HG03175 (cell line): Measurements from ENCODE around the gene UBR2.
"Not testable (repeated sequence)": the region's sequence is repeated elsewhere in the genome, so short reads cannot be mapped to it uniquely, and the experiment has no call there.

ENCODE experiments used
- ATAC-seq: cut with Tn5 transposase; IDR thresholded peaks from one replicate; pipeline ENCODE4 v1.9.1; 2021; ENCODE audit warnings: mild to moderate bottlenecking, moderate library complexity; ENCODE audit not compliant: unreplicated experiment

Gene UBR2

DNA sequence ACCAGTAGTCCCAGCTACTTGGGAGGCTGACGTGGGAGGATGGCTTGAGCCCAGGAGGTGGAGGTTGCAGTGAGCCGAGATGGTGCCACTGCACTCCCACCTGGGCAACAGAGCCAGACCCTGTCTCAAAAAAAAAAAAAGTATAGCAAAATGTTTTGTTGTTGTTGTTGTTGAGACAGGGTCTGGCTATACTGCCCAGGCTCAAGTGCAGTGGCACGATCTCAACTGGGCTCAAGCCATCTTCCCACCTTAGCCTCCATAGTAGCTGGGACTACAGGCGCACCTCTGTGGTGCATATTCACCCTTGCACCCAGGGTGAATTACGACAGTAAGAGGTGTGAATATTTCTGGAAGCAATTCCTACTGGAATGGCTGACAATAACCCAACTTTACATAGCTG, 11.4 kb upstream of the UBR2 start:
- ATAC-seq = no peak

DNA sequence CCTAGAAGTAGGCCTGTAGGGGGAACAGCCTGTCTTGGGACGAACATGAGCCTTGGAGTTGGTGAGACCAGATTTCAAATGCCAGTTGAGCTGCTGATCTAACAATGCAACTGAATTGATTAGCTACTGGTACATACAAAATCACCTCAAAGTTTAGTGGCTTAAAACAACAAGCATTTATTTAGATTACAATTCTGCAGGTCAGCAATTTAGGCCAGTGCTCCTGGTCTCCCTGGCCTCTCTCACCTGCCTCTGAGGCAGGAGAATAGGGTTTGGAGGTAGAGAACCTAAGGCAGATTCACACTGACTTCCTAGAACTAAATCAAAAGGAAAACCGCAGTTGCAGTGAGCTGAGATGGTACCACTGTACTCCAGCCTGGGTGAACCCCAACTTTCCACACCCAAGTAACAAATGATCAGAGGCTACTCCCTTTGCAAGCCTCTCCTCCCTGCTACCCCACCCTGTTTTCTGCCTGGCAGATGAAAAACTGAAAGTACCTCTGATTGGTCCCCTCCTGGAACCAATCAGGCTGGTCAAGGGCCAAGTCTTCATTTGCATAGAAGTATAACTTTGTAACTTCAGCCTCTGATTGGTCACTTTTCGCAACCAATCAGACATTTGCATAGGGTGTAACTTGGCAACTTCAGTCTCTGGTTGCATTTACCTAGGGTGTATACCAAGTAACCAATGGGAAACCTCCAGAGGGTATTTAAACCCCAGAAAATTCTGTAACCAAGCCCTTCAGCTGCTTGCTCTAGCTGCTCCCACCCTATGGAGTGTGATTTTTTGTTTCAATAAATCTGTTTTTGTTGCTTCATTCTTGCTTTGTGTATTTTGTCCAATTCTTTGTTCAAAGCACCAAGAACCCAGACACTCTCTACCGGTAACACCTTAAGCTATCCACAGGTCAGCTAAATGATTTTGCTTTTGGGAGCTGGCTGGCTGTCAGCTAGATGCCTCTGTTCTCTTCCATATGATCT, 8.1 kb upstream of the UBR2 start:
- no peak for ATAC-seq

DNA sequence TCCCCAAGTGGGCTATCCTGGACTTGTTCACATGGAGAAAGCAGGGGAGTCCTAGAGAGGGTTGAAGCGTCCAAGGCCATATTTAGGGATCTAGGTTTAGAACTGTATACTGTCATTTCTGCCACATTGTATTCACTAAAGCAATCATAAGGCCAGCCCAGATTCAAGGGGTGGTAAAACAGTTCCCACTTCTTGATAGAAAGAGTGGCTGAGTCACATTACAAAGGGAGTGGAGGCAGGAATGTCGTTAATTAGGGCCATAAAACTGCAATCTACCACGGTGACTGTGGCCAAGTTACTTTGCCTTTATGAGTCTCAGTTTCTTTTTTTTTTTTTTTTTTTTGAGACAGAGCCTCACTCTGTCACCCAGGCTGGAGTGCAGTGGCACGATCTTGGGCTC, 7.4 kb upstream of the UBR2 start:
- no peak for ATAC-seq

DNA sequence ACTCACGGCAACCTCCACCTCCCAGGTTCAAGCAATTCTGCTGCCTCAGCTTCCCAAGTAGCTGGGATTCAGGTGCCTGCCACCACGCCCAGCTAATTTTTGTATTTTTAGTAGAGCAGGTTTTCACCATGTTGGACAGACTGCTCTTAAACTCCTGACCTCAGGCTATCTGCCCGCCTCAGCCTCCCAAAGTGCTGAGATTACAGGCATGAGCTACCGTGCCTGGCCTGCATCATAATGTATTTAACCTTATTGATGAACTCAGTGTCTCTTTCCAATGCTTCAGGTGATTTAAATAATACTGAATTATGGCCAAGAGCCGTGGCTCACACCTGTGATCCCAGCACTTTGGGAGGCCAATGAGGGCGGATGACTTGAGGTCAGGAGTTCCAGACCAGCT, 4.6 kb upstream of the UBR2 start:
- not testable (repeated sequence) for ATAC-seq

DNA sequence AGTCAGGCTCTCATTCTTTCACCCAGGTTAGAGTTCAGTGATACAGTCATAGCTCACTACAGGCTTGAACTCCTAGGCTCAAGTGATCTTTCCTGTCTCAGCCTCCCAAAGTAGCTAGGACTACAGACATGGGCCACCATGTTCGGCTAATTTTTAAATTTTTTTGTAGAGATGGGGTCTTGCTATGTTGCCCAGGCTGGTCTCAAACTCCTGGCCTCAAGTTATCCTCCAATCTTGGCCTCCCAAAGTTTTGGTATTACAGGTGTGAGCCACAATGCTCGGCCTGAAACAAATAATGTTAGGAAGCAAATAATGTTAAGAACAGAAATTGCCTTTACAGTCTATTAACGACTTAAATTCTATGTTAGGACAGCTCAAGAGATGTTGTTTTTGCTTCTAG, 1.8 kb upstream of the UBR2 start:
- ATAC-seq = no peak

DNA sequence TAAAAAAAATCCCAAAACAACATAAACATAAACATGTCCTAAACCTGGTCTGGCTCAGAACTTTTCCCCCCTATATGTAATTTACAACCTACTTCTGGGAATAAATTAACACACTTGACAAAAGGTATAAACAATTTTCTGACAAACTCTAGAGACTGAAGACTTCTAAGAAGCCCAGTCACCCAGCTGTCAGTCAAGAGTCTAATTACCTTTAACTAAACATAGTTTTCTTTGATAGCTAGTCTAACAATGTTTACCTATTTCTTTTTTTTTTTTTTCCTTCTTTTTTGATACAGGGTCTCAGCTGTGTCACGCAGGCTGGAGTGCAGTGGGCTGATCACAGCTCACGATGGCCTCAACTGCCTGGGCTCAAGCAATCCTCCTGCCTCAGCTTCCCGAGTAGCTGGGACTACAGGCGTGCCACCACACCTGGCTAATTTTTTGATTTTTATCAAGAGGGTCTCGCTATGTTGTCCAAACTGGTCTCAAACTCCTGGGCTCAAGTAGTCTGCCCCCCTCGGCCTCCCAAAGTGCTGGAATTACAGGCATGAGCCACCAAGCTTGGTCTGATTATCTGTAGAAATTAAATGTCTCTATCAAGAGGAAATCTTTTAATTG, 932 bp upstream of the UBR2 start:
- no peak for ATAC-seq

DNA sequence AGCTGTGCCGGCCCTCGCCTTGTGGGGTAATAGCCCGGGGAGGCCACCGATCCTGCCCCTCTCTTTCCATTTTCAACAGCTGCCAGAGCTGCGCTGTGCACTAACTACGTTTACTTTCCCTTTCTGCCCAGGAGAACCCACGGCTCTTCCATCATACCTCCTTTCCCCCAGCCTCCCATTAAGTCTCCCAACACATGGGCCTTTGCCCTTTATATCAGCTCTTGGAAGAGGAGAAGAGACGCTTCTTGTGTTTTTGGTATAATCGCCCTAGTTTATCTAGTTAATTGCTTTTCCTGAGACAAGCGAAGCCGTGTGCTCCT, 637 bp downstream of the UBR2 start:
- peak; percentile 22 for ATAC-seq

DNA sequence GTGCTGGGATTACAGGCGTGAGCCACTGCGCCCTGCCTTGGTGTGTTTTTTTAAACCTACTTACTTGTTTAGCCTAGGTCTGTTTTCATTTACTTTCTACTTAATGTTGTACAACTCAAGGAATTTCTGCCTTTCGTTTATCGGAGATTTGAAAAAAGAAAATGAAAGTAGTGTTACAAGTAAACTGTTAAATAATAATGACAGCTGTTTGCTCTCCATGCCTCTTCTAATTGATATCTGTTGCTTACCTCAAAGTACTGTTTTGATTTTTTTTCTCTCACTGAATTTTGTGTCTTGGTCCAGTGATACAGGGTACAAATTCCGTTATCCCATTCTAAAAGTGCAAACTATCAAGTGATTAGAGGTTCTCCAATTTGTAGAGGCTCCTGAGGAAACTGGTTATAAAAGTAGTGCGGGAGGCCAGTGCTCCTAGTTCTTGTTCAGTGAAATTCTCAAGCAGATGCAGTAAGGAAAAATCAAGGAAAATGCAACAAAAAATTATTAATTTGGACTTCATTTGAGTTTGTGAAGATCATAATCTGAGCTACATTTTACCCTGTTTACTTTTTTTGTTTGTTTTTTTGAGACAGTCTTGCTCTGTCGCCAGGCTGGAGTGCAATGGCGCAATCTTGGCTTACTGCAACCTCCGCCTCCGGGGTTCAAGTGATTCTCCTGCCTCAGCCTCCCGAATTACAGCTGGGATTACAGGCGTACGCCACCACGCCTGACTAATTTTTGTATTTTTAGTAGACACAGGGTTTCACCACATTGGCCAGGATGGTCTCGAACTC, 2.2 kb downstream of the UBR2 start:
- no peak for ATAC-seq

DNA sequence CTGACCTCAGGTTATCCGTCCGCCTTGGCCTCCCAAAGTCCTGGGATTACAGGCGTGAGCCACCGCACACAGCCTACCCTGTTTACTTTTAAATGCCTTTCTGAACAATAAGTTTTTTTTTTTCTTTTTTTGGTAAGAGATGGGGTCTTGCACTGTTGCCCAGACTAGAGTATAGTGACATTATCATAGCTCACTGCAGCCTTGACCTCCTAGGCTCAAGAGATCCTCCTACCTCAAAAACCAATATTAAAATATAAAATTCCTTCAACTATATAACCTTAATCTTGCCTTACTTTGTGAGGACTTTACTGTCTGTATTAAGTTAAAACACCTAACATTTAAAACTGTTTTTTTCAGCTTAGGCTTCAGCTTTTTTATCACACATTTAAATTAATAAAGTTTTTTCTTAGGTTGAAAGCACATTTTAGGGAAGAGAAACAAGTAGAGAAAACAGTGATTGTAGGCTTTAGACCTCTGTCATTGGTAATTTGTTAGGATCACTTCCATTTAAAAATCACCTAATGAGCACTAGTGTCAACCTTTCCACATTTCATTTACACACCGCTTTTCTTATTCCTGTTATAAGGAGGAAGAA, 2.9 kb downstream of the UBR2 start:
- no peak for ATAC-seq

DNA sequence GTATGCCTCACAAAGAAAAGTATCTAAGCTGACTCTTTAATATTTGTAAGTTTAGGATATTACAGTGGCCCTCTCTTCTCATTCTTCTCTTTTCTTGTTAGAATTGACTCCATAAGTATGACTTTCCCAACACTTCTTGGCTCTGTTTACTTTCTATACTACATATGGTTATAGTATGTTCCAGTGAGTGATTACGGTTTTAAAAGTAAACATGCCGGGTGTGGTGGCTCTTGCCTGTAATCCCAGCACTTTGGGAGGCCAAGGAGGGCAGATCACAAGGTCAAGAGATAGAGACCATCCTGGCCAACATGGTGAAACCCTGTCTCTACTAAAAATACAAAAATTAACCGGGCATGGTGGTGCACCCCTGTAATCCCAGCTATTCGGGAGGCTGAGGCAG, 3.4 kb downstream of the UBR2 start:
- ATAC-seq = not testable (repeated sequence)

DNA sequence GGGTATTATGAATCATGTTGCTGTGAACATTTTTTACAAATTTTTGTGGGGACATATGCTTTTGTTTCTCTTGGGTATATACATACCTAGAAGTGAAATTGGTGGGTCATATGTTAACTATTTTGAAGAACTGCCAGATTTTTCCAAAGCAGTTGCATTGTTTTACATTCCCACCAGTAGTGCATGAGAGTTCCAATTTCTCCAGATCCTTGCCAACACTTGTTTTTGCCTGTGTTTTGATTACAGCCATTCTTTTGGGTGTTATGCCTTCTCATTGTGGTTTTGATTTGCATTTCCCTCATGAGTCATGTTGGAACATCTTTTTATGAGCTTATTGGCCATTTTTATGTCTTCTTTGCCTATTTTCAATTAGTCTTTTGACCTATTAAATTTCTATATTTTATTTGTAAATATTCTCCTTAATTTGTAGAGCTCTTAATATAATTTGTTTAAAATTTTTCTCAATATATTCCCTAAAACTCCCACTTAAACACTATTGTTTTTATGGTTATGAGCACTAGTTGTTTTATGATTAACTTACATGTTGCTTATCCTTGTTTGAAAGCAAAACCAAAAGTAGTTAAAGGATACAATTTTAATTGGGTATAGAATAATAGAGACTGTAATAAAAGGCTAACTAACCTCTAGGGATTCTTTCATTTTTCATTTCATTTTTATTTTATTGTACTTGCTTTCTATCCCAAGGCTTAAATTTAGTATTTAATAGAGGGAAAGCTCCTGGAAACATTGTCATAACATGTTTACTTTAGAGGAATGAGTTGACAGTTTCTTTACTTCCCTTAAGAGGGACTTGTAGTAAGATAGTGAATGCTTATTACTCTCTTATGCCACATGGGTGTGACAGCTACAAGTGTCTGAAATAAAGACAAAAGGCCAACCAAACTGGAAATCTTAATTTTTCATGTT, 5.5 kb downstream of the UBR2 start:
- no peak for ATAC-seq

DNA sequence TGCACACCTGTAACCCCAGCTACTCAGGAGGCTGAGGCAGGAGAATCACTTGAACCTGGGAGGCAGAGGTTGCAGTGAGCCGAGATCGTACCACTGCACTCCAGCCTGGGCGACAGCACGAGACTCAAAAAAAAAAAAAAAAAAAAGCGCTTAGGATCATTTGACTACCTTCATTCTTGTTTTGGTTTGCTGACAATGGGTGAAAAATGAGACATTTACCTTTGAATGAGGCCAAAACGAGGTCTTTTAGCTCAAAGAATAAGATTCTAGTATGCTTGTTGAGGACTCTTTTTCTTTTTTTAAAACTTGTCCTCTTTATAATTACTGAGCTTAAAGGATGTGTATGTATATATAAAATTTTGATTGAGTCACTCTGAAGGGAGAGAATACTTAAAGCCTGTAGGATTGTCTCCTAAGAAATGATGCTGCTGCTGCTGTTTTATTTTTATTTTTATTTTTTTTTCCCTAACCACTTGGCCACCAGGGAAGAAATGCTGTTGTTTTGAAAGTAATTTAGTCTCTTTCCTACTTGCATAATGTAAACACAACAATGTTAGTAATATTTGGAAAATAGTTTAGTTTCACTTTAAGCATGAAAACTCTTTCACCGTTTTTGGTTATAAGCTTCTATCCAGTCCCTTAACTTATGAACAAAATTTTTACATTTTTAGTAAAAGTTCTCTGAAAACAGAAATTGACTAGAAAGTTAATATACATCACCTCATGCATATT, 7.9 kb downstream of the UBR2 start:
- peak; percentile 24 for ATAC-seq

DNA sequence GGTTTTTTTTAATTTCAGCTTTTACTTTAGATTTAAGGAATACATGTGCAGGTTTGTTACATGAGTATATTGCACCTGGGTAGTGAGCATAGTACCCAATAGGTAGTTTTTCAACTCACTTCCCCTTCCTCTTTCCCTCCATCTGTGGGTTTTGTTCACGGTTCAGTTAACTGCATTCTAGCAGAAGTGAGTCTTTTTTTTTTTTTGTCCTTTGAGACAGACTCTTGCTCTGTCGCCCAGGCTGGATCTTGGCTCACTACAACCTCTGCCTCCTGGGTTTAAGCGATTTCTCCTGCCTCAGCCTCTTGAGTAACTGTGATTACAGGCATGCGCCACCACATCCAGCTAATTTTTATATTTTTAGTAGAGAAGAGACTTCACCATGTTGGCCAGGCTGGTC, 8.7 kb downstream of the UBR2 start:
- peak; percentile 85 for ATAC-seq

DNA sequence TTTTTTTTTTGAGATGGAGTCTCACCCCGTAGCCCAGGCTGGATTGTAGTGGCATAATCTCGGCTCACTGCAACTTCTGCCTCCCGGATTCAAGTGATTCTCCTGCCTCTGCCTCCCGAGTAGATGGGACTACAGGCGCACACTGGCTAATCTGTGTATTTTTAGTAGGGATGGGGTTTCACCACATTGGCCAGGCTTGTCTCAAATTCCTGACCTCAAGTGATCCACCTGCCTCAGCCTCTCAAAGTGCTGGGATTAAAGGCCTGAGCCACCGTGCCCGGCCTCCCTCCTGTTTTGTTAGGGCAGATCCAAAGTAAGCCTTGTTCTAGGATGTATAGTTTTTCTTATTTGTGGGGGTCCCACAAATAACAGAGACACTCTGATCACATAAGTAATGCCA, 12.7 kb downstream of the UBR2 start:
- ATAC-seq = not testable (repeated sequence)

DNA sequence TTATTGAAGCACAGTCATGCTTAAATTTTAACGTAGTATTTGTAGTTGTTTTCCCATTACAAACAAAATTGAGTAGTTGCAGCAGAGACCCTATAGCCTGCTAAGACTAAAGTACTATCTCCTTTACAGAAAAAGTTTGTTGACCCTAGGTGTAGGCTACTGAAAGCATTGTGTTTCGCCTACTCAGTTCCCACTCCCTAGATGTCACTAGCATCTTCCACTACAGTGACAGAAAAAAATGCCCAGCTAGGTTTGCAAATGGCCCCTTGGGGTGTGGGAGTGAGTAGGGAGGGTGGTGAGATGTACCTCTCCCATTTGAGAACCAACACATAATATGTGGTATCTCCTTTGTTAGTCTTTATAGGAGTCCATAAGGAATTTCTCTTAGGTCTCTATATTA, 34.5 kb downstream of the UBR2 start:
- ATAC-seq = no peak

DNA sequence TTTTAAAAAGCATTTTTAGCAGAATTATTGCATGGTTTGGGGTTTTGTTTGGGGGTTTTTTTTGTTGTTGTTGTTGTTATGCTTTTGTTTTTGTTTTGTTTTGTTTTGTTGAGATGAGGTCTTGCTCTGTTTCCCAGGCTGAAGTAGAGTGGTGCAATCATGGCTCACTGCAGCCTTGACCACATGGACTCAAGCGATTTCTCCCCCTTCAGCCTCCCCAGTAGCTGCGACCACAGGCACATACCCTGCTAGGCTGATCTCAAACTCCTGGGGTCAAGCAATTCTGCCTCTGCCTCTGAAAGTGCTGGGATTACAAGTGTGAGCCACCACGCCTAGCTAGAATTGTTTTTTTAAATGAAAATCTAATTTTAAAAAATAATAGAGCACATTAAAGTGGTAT, 35.7 kb downstream of the UBR2 start:
- ATAC-seq = no peak

DNA sequence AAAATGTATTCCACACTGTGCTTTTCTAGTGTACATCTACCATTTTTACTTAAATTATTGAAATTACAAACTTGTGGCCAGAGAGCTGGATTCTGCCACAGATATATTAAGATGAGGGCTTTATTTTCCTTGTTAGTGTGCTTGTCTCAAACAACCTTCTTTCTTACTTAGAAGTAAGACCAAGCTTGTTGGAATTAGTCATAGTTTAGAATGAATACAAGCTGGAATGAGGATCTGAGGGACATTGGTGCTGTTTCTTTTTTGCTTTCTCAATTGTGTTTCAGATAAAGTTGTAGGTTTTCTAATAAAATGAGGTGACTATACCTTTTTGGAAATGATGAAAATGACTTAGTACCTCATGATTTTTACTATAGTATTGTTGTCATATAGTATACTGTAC, 40.3 kb downstream of the UBR2 start:
- ATAC-seq = no peak

DNA sequence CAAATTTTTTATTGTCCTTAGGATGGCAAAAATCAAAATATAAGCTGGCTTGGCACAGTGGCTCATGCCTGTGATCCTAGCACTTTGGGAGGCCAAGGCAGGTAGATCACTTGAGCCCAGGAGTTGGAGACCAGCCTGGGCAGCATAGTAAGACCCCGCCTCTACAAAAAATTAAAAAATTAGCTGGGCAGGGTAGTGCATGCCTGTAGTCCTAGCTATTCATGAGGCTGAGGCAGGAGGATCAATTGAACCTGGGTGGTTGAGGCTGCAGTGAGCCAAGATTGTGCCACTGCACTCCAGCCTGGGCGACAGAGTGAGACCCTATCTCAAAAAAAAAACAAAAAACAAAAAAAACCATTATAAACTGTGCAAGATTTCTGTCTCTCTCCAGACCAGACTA, 40.9 kb downstream of the UBR2 start:
- not testable (repeated sequence) for ATAC-seq

DNA sequence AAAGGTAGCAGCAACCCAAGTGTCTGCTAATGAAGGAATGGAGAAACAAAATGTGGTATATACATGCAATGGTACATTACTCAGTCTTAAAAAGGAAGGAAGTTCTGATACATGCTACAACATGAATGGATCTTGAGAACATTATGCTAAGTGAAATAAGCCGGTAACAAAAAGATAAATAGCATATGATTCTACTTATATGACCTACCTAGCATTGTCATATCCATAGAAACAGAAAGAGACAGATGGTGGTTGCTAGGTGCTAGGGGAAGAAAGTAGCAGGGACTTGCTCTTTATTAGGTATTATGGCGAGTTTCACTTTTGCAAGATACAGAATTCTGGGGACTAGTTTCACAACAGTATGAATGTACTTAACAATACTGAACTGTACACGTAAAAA, 46.6 kb downstream of the UBR2 start:
- ATAC-seq = no peak

DNA sequence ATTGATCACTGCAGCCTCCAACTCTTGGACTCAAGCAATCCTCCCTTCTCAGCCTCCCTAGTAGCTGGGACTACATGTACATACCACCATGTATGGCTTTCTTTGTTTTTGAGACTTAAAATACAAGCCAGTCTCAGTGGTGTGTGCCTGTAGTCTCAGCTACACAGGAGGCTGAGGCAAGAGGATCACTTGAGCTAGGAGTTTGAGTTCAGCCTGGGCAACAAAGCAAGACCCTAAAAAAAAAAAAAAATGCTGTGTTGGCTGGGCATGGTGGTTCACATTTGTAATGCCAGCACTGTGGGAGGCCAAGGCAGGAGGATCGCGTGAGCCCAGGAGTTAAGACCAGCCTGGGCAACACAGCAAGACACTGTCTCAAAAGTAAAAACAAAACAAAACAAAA, 51.7 kb downstream of the UBR2 start:
- no peak for ATAC-seq
